Head of caudate nucleus (tissue), 42 donors: ENCODE data around the gene DNAJC8.

ENCODE experiments used
- DNase-seq, 42 donors: peaks; one replicate each; pipeline versions ENCODE4 v3.0.0 to v3.0.0-alpha.2; 2020 to 2021; ENCODE audit warnings: mixed read lengths in 7 of 42
- intact Hi-C: fragments of 100-400 bp; cut with DNase I; formaldehyde crosslinking; loops from one replicate; pipeline ENCODE4 v1.15.0; 2022

The DNAJC8 gene, protein sequence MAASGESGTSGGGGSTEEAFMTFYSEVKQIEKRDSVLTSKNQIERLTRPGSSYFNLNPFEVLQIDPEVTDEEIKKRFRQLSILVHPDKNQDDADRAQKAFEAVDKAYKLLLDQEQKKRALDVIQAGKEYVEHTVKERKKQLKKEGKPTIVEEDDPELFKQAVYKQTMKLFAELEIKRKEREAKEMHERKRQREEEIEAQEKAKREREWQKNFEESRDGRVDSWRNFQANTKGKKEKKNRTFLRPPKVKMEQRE

DNA sequence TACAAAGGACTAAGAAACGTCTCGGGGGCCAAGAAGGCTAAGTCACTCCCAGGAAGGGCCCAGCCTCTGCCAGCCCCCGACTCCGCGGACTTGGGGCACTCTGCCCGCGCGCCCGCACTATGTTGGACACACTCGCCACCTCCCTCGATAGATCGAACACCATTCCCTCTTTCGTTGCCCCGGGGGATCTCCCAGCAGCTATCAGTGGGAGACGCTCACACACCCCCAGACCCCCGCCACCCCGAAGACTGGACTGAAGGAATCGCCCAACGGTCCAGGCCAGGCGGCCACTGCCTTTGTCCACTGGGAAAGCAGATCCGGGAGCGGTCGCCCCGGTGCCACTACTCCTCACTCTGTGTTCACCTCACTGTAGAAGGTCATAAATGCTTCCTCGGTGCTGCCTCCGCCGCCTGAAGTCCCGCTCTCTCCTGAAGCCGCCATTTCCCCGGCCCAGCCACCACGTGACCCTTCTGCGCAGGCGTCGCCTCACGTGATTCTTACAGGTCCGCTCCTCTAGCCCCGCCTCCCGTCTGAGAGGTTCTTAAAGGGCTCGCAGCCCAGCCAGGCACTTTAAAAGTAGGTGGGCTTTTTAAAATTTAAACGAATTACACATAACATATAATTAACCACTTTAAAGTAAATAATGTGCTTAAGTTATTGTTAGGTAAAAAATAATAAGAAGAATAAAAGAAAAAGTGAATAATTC, at the start of gene DNAJC8:
TSS of gene DNAJC8 (minus strand) at position 472 of the 706 bp plus-strand sequence. CDS start at position 441, 31 bp downstream.
- intact Hi-C loops: no loop called here
- peak; percentile 93 to 100 (median 97) for DNase-seq

DNA sequence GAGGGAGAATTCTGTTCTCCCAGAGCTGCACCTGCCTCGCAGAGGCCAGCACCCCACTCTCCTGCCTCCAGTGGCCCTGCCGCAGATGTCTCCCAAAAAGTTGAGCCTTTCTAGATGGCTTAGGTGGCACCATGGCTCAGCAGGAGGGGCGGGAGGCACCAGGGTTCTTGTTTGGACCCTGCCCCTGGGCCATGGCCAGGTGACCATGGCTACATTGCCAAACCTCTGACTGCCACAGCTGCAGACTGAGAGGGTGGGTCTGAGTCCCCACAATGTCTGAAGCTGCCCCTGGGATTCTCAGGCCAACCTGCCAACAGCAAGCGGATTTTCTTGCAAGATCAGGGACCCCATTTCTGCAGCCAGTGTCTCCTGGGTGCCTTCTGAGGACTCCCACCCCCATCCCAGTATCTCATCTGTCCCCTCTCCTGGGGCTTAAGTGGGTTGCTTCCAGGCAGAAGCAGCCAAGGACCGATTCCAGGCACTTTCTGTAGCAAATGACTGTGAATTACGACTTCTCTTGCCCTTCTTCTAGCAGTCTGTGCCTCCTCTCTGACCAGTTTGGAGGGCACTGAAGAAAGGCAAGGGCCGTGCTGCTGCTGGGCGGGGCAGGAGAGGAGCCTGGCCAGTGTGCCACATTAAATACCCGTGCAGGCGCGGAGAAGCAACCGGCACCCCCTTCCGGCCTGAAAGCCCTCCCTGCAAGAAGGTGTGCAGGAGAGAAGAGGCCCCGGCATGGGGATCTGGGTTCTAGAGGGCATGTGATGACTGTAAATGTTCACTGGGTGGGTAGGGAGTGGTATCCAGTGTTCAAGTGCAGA, 49.0 kb upstream of the DNAJC8 start:
- DNase-seq: no peak
- intact Hi-C loops: no loop called here

DNA sequence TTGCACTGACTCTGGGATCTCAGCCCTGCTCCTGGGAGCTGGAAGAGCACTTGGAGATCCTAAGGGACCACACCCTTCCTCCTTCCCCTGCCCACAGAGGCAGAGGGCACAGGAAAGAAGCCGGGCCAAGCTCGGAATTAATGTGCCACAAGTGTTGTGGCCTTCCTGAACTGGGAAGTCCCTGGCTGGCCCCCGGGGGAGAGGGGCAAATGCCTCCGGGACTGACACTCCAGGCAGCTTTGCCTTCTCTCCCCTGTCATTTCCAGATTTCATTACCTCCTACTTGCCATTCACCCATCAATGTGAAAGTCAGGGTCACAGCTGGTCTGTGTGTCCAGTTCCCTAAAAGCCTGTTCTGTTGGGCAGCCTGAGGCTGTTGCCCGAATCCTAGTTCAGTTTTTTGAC, 48.1 kb upstream of the DNAJC8 start:
- intact Hi-C loops: no loop called here

DNA sequence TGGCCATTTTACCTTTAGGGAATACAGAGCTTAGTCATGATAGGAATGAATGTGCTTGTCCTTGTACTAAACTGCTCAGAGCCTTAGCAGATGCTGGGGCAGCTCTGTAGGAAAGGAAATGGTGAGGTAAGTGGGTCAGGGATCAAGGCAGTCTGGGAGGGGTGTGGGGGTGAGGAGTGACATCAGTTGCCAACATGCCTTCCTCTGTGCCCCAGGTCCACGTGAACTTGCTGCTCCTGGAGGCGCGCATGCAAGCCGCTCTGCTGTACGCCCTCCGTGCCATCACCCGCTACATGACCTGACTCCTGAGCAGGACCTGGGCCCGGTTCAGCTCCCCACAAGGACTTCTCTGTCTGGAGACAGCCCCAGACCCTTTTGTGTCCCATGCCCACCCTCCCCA, 47.7 kb upstream of the DNAJC8 start:
- intact Hi-C loops: no loop called here
- no peak for DNase-seq

More for the DNA sequence above, 48.1 kb upstream of the DNAJC8 start:
- DNase-seq: no peak

DNA sequence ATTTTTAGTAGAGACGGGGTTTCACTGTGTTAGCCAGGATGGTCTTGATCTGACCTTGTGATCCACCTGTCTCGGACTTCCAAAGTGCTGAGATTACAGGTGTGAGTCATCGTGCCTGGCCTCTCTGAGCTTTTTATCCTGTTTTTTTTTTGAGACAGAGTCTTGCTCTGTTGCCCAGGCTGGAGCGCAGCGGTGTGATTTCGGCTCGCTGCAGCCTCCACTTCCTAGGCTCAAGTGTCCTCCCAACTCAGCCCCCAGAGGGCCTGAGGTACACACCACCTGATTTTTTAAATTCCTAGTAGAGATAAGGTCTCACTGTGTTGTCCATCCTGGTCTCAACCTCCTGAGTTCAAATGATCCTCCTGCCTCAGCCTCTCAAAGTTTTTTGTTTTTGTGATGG, 46.9 kb upstream of the DNAJC8 start:
- DNase-seq: no peak

DNA sequence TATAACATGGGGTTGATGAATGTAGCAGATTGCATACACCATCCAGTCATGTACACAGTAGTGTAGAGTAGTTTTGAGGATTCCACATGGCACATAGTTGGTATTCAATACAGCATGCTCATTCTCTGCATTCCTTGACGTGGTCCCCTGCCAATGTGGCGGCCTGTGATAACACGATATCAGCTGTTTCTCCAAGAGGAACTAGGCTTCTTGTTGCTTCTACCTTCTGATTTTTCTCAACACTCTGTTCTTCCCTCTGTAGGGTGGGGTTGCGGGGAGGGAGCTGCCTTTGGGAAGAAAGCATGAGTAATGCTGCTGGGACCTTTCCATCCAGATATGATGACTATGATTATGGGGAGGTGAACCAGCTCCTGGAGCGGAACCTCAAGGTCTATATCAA, 45.9 kb upstream of the DNAJC8 start:
- intact Hi-C loops: no loop called here

More for the DNA sequence above, 46.9 kb upstream of the DNAJC8 start:
- intact Hi-C loops: no loop called here

DNA sequence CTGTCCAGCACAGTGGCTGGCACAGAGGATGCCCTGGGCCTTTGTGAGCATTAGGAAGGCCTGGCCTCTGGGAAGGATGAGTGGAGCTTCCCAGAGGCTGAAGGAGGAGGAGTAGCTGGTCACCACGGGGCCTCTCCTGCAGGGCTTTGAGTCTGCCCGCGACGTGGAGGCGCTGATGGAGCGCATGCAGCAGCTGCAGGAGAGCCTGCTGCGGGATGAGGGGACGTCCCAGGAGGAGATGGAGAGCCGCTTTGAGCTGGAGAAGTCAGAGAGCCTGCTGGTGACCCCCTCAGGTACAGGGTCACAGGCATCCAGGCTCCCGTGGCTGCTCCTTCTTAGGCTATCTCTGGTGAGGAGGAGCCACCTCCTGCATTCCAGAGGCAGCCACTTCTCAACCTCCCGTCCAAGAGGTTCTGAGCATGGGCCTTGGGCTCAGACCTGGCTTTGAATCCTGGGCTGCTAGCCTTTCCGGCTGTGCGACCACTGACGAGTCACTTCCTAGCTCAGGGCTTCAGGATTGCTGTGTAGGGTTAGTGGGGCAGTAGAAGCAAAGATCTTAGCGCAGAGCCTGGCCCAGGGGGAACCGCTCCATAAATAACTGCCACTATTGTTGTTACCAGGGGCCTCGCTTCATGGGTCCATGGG, 40.5 kb upstream of the DNAJC8 start:
- no peak for DNase-seq
- intact Hi-C loops: no loop called here

More for the DNA sequence above, 45.9 kb upstream of the DNAJC8 start:
- no peak for DNase-seq

DNA sequence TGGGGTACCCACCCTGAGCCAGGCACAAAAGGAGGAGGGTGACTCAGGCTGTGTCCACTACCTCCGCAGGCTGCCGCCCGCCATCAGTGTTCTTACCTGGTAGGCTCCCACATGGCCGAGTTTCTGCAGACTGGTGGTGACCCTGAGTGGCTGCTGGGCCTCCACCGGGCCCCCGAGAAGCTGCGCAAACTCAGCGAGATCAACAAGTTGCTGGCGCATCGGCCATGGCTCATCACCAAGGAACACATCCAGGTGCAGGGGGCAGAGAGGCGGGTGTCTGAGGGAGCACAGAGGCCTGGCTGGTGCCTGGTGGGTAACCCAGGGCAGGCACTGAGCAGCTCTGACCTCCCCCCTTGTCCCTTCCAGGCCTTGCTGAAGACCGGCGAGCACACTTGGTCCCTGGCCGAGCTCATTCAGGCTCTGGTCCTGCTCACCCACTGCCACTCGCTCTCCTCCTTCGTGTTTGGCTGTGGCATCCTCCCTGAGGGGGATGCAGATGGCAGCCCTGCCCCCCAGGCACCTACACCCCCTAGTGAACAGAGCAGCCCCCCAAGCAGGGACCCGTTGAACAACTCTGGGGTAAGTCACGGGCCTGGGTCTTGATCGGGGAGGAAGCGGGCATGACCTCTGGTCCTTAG, 39.5 kb upstream of the DNAJC8 start:
- no peak for DNase-seq
- intact Hi-C loops: no loop called here

DNA sequence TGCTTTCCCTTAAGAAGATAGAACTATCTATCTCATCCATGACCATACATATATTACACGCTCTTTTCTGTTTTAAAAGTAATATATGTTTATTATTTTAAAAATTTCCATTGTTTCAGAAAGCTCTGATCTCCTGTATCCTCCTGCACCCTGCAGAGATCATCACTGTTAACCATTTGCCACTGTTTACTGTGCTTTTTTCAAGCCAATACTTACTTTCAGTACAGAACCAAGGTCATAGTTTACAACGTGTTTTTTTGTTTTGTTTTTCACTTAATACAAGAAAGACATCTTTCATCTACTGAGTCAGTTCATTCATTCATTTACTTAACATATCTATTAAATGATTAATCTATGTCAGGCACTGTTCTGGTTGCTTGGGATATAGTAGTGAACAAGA, 36.7 kb upstream of the DNAJC8 start:
- intact Hi-C loops: no loop called here
- no peak for DNase-seq

DNA sequence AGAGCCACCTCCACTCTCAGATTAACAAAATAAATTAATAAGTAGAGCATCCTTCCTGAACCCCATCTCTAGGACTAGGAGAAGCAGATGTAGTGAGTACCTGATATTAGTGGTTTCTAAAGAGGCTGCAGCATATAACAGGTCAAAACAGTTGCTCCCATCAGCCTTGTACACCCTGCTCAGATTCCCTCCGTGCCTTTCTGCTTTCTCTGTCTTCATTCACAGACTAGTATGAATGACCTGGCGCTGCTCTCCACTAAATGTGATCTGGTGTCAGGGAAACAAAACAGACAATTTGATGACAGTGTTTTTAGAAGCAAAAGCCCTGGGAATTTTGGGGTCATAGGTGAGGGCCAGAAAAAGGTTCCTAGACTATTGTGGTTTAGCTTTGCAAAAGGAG, 34.8 kb upstream of the DNAJC8 start:
- DNase-seq: no peak
- intact Hi-C loops: no loop called here

DNA sequence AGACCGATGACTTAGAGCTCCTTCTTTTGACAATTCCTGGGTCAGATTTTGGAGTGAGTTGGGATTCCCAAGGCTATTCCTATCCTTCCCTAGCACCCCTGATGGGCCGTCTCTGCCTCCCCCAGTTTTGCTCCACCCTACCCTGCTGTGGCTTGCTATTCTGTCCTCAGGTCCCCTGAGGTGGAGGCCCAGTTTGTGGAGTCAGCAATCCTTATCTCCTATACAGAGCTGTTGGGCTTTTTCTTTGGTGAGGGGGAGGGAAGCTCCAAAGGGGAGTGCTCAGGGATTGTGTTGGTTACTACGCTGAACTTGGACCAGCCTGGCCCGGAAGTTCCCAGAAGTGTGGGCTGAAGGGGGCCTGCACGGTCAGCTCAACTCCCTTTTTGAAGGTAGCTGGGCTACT, 34.1 kb upstream of the DNAJC8 start:
- intact Hi-C loops: no loop called here
- no peak for DNase-seq

DNA sequence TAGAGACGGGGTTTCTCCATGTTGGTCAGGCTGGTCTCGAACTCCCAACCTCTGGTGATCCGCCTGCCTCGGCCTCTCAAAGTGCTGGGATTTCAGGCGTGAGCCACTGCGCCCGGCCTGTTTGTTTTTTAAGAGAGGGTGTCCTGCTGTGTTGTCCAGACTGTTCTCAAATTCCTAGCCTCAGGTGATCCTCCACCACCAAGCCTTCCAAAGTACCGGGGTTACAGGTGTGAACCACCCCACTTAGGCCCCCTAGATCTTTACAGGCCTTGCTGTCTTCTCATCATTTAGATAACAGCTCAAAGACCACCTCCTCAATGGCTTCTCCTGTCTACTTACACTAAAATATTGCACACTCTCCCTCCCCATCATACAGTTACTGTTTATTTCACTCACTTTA, 32.7 kb upstream of the DNAJC8 start:
- intact Hi-C loops: no loop called here
- DNase-seq: no peak

DNA sequence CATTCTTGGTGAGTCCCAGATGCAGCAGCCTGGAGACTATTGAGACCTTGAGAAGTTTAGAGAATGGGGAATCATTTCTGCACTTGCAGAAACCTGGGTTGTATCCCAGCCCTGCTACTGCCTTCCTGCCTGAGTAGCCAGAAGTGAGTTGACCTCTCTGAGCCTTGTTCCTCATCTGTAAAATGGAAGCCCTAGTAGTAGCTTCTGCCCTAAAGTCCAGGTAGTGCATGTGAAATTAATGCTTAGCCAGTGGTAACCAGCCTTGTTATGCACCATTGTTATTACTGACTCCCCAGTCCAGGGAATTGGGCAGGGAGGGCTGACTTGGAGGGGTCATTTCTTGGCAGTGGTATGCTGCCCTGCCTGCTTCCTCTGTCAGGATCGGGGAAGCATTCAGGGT, 32.1 kb upstream of the DNAJC8 start:
- intact Hi-C loops: loop anchor here (5.0 kb wide), 1 partner anchor 62 kb away; the partner anchor contains the start of gene MED18
- DNase-seq: no peak

DNA sequence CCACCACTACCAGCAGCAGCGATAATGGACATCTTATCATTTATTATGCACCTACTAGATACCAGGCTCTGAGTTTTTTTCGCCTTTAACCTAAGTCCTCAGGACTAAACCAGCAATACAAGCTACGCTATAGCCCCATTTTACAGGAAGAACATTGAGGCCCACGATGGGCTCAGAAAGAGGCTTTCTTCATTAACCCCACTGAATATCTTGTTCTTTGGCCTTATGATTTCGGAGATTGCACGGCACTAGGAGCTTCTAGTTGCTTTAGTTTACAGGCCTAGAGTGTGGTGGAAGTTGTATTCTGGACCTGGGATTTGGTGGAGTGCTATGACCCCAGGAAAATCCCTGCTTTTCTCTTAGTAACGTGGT, 28.0 kb upstream of the DNAJC8 start:
- no peak for DNase-seq
- intact Hi-C loops: loop anchor here (5.0 kb wide), 1 partner anchor 67 kb away; the partner anchor contains the start of gene MED18

DNA sequence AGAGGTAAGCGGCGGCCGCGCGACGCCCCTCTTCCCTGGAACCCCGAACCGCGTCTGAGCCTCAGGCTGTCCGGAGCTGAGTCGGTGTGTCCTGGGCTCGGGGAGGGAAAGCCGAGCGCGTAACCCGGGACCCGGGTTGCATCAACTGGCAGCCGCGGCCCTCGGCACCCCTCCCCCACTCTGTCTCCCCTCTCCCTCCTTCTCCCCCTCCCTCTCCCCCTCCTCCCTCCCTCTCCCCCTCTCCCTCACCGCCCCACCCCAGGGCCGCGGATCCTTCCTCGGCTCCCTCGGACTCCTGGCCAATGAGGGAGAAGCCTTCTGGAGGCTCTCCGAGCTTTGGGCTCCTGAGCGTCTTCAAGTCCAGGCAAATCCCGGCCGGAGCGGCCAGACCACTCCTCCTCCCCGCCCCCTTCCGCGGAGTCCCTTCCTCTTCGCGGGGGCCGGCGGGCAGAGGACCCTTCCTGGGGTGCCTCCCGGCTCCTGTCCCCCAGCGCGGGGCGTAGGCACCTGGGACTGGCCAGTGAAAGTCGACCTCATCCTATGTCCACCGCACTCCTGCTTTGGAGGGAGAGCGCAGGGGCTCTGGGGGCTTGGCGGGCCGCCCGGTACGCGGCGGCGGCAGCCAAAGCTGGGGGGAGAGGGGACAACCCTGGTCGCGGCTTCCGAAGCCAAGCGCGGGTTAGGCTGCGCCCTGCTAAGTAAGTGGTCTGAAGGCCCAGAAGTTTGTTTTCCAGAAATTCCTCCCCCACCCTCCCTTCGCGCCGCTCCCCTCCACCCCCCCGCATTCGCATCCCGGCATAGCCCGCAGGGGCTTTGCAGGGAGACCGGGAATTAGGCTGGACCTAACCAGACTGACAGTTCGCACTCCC, 27.3 kb upstream of the DNAJC8 start:
- intact Hi-C loops: loop anchor here (5.0 kb wide), 1 partner anchor 67 kb away; the partner anchor contains the start of gene MED18
- DNase-seq: peak in 38 of 42 donors; percentile 17 to 72 (median 42)

DNA sequence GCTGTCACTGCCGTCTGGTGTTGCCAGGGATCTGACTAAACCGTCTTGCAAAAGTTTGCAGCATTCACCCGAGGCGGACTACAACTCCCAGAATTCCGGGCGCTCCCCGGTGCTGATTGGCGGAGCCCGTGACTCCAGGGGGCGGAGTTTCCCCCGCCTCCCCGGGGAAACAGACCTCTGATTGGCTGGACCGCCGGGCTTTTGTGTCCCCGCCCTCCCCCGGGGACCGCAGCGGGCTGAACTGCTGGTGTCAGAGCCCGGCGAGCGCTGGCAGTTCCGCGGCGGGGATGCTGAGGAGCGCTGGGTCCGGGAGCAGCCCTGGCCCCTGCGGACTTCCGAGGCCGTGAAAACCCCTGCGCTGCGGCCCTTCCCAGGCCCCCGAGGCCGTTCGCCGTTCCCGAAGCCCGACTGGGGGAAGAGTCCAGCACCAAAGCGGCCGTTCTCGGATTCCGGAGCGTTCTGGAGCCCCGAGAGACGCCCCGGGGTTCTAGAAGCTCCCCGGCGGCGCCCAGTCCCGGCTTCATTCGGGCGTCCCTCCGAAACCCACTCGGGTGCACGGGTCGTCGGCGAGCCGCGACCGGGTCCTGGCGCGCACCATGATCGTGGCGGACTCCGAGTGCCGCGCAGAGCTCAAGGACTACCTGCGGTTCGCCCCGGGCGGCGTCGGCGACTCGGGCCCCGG, 26.6 kb upstream of the DNAJC8 start, which contains the start of gene SESN2:
TSS of gene SESN2 (plus strand) at position 267 of the 682 bp plus-strand sequence. CDS start at position 597, 330 bp downstream.
- intact Hi-C loops: no loop called here
- DNase-seq: peak; percentile 98 to 100 (median 99)

DNA sequence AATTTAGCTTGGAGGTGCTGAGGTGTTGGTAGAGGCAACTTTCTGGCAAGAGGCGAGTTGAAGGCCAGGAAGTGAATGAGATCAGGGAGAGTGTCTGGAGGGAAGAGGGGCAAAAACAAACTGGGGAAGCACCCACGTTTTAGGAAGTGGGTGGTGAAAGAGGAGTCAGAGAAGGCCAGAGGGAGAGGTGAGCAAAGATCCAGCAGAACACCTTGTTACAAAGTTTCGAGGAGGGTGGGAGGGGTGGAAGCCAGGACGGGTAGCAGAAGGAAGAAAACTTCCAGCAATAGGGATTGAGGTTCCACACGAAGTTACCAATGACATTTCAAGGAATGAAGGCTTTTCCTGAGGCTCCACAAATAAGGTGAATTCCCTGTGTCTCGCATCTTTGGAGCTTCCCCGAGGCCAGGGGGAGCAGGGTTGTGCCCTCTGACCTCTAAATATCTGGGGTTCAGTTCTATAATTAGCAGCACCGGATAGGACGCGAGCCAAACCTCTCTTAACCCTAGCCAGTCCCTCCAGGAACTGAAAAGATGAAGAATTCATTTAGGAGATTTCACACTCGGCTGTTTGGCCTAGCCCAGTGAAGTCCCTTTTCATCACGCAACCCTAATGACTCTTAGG, 25.9 kb upstream of the DNAJC8 start:
- intact Hi-C loops: no loop called here
- DNase-seq: no peak
